Activated T-helper 2 cell treated with anti-CD3 and anti-CD28 coated beads, Interferon-gamma antibody, Interleukin-2, Interleukin-4, amounts not matched to agents 10 μg/mL and 5 μg/mL and 100 μg/mL, durations not matched to agents 14 hours and 24 hours and 36 hours (primary cell): ENCODE measurements around the gene EYA4. TPM values are rescaled to one million over a fixed set of nuclear protein-coding genes. Genes with fewer than 3 reads are reported as not detected.

Experiments used
- DNase-seq: peaks from one replicate; pipeline ENCODE4 v3.0.0; 2021; ENCODE audit warnings: low spot score
- H3K27ac Mint-ChIP-seq: one replicate; pipeline ENCODE4 v1.8.0; 2021; ENCODE audit warnings: mixed read lengths
- H3K27me3 Mint-ChIP-seq: one replicate; pipeline ENCODE4 v1.8.0; 2021; ENCODE audit warnings: low read depth, mixed read lengths
- H3K36me3 Mint-ChIP-seq: one replicate; pipeline ENCODE4 v1.8.0; 2021; ENCODE audit warnings: low read depth, mixed read lengths
- H3K4me1 Mint-ChIP-seq: one replicate; pipeline ENCODE4 v1.8.0; 2021; ENCODE audit warnings: low read depth, mixed read lengths
- H3K4me3 Mint-ChIP-seq: one replicate; pipeline ENCODE4 v1.8.0; 2021; ENCODE audit warnings: low read depth, mild to moderate bottlenecking, moderate library complexity, mixed read lengths
- H3K9me3 Mint-ChIP-seq: one replicate; pipeline ENCODE4 v1.8.0; 2021; ENCODE audit warnings: mixed read lengths
- intact Hi-C: fragments of 100-400 bp; cut with micrococcal nuclease; formaldehyde crosslinking; loops from one replicate; pipeline ENCODE4 v1.15.1; 2023
- total RNA-seq: library from RNA; stranded (reverse); gene quantifications from 2 replicates; pipeline ENCODE4 v1.2.3, GENCODE V29; 2022

EYA4 gene
- total RNA-seq, 1 donor from 2014 or later: not detected

DNA sequence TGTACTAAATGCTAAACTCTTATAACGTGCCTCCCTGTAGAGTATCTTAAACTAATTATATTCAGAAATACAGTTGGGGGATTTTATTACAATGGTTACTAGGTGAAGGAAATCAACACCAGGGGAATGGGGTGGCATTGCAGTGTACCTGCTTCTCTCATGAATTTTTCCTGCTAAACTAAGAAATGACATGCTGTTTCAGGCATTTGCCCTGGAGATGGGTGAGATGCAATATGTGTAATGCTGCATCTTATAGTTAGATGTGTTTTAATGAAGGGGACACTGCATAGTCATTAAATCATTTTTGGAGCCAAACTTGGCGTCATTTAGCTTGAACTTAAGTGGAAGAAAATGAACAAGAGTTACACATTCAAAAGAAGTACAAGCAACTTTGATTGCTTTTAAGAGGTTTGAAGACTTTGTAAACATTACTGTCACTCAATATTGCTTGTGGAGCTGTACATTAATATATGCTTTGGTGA, 4.3 kb downstream of the EYA4 start:
- H3K27ac Mint-ChIP-seq: no peak overlapping the region
- no peaks in the 10 kb centered on the region for H3K36me3 Mint-ChIP-seq
- no peak overlapping the region for H3K4me3 Mint-ChIP-seq
- H3K4me1 Mint-ChIP-seq: peaks cover 2% of the 10 kb centered on the region
- DNase-seq: no peak
- H3K9me3 Mint-ChIP-seq: no peaks in the 10 kb centered on the region
- H3K27me3 Mint-ChIP-seq: peaks cover 47% of the 10 kb centered on the region
- intact Hi-C loops: loop anchor here (10.0 kb wide), 1 partner anchor 609 kb away; no protein-coding TSS in a partner anchor

DNA sequence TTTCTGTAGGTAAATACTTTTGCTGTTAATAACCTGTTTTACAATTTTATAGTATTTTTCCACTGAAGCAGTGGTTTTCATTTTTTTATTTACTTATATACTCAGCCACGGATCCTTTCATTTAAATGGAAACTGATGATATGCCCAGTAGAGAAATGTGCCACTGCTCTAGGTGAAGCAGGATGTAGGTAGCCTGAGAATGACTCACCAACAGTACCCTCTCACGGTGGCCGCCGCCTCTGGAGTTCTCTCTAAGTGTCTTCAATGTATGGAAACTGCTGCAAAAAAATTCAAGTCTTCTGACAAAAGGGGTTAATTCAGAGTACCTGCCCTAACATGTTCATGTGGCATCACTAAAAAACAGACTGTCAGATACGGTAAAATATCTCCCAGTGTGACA, 6.4 kb downstream of the EYA4 start:
- Mint-ChIP-seq H3K36me3 (no peaks in the 10 kb centered on the region), H3K27me3 (peaks cover 32% of the 10 kb centered on the region), H3K4me1 (peaks cover 2% of the 10 kb centered on the region), H3K4me3 (no peak overlapping the region), H3K27ac (no peak overlapping the region), H3K9me3 (no peaks in the 10 kb centered on the region)
- DNase-seq: no peak
- intact Hi-C loops: loop anchor here (10.0 kb wide), 1 partner anchor 607 kb away; no protein-coding TSS in a partner anchor

DNA sequence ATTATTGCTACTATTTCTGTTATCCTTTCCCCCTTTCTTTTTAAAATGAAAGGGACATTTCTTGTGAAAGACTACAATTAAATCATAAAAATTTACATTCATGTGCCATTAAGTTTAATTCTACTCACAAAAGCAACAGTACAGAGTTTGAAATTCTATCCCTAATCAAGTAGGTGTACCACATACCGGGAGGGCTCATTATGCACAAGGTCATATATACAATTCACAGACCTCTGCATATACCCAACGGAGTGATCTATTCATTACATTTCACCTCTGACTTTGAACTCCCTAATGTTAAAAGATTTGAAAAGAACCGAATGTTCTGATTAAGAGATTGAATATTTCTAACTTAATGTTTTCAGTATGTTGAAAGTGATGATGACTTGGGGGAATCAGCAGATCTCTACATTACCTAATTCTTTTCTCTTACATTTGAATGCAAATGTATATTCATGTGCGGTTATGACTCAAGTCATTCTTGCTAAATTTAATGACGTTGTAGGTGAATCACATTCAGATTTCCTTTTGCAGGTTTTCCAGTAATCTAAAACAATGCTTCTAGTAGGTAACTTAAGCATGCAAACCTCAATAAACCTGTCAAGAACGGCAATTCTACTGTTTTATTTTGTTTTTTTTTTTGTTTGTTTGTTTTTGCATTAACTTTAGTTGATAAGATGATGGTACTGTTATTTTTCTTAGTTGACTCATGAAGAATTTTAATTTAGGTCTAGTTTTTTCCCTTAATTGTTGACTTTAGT, 7.3 kb downstream of the EYA4 start:
- H3K4me3 Mint-ChIP-seq: no peak overlapping the region
- DNase-seq: no peak
- no peaks in the 10 kb centered on the region for H3K4me1 Mint-ChIP-seq
- H3K27ac Mint-ChIP-seq: no peak overlapping the region
- H3K36me3 Mint-ChIP-seq: no peaks in the 10 kb centered on the region
- H3K27me3 Mint-ChIP-seq: peaks cover 26% of the 10 kb centered on the region
- H3K9me3 Mint-ChIP-seq: no peaks in the 10 kb centered on the region
- intact Hi-C loops: loop anchor here (10.0 kb wide), 1 partner anchor 606 kb away; no protein-coding TSS in a partner anchor

GRCh38 chr6:133251688-133252087, 10.5 kb downstream of the EYA4 start:
- Mint-ChIP-seq H3K36me3 (no peaks in the 10 kb centered on the region), H3K4me1 (no peaks in the 10 kb centered on the region), H3K9me3 (no peaks in the 10 kb centered on the region), H3K27me3 (peaks cover 9% of the 10 kb centered on the region), H3K4me3 (no peak overlapping the region), H3K27ac (no peak overlapping the region)
- DNase-seq: no peak
- intact Hi-C loops: no loop called here

DNA sequence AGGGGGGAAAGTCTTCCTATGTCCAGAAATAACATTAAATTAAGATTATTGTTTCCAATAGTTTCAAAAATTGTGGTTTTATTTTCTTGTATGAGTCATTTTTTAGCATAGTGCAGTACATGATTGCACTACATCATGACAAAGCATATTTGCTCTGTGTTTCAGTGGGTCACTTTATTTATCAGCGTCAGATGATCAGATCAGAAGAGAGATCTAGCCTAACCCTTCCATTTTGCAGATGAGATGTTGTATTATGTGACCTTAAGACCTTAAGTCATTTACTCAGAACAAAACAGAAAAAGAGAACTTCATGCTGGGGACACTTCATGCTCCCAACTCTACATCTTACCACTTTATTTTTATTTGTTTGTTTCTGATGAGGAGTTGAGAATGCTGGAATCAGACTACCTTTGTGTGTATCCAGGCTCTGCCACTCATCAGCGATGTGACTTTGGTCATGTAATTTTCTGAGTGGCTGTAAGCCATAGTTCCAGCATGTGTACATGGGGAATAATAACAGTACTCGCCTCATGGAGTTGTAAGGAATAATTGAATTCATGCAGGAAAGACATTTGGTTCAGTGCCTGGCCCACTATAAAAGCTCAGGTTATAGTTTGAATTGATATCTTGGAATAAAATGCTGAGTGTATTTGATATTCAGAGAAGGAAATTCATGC, 13.5 kb downstream of the EYA4 start:
- DNase-seq: no peak
- no peak overlapping the region for H3K27ac Mint-ChIP-seq
- no peaks in the 10 kb centered on the region for H3K4me1 Mint-ChIP-seq
- H3K9me3 Mint-ChIP-seq: no peaks in the 10 kb centered on the region
- H3K27me3 Mint-ChIP-seq: peaks cover 4% of the 10 kb centered on the region
- no peaks in the 10 kb centered on the region for H3K36me3 Mint-ChIP-seq
- H3K4me3 Mint-ChIP-seq: no peak overlapping the region
- intact Hi-C loops: no loop called here

DNA sequence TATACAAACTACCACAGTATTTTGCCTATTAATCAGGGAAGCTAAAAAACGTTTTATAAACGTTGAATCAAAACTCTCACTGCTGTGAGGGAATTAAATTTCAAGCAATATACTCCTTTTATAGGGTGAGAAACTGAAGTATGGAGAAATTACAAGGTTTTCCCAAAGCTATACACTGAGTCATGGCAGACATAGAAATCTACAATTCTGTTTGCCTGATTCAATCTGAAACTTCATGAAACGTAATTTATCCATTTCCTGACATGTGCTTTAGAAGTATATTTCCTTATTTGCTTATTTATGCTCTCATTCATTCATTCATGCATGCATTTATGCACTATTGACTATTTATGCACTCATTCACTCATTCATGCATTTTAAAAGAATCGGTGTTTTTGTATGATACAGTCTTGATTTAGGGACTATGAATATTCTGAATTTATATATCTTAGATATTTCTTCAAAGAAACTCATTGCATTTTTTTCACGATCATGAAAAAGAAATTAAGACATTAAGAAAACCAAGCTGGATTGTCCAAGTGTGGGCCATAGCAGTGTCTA, 16.5 kb downstream of the EYA4 start:
- intact Hi-C loops: no loop called here
- H3K9me3 Mint-ChIP-seq: no peaks in the 10 kb centered on the region
- no peak overlapping the region for H3K4me3 Mint-ChIP-seq
- no peaks in the 10 kb centered on the region for H3K36me3 Mint-ChIP-seq
- no peak for DNase-seq
- no peak overlapping the region for H3K27ac Mint-ChIP-seq
- H3K4me1 Mint-ChIP-seq: no peaks in the 10 kb centered on the region
- H3K27me3 Mint-ChIP-seq: peaks cover 4% of the 10 kb centered on the region

DNA sequence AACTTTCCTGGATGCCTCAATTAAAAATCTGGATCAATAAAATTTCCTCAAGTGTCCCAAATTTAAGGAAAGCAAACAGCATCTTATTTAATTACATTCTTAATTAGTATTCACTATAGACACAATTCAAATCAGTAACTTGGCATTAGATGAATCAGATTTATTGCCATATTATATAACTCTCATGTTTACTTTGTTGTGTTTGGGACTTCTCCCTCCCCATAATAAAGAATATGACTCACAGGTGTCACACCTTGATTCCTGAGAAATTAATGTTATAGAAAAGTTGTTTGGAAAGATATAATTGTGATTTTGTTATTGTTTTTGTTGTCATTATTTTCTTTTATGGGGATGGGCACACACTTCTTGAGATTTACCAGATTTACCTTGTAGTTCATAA, 18.4 kb downstream of the EYA4 start:
- Mint-ChIP-seq H3K4me3 (no peak overlapping the region), H3K4me1 (no peaks in the 10 kb centered on the region), H3K9me3 (no peaks in the 10 kb centered on the region), H3K27me3 (peaks cover under 1% of the 10 kb centered on the region), H3K27ac (no peak overlapping the region), H3K36me3 (no peaks in the 10 kb centered on the region)
- intact Hi-C loops: no loop called here
- no peak for DNase-seq

GRCh38 chr6:133262804-133263203, 21.6 kb downstream of the EYA4 start:
- Mint-ChIP-seq H3K36me3 (no peaks in the 10 kb centered on the region), H3K27me3 (no peaks in the 10 kb centered on the region), H3K27ac (no peak overlapping the region), H3K4me1 (no peaks in the 10 kb centered on the region), H3K9me3 (no peaks in the 10 kb centered on the region), H3K4me3 (no peak overlapping the region)
- no peak for DNase-seq
- intact Hi-C loops: no loop called here

- H3K27ac Mint-ChIP-seq: no peak overlapping the region
- H3K4me3 Mint-ChIP-seq: no peak overlapping the region
- no peaks in the 10 kb centered on the region for H3K9me3 Mint-ChIP-seq
- no peaks in the 10 kb centered on the region for H3K27me3 Mint-ChIP-seq
- no peaks in the 10 kb centered on the region for H3K4me1 Mint-ChIP-seq
- DNase-seq: no peak
- H3K36me3 Mint-ChIP-seq: no peaks in the 10 kb centered on the region
- intact Hi-C loops: no loop called here
Observed at GRCh38 chr6:133265066-133265465, 23.9 kb downstream of the EYA4 start.

GRCh38 chr6:133266186-133266585, 25.0 kb downstream of the EYA4 start:
- intact Hi-C loops: no loop called here

GRCh38 chr6:133268621-133269020, 27.5 kb downstream of the EYA4 start:
- no peak overlapping the region for H3K4me3 Mint-ChIP-seq

More at GRCh38 chr6:133266186-133266585, 25.0 kb downstream of the EYA4 start:
- H3K4me1 Mint-ChIP-seq: no peaks in the 10 kb centered on the region
- H3K9me3 Mint-ChIP-seq: no peaks in the 10 kb centered on the region
- no peak overlapping the region for H3K27ac Mint-ChIP-seq
- no peak overlapping the region for H3K4me3 Mint-ChIP-seq
- H3K36me3 Mint-ChIP-seq: no peaks in the 10 kb centered on the region
- DNase-seq: no peak
- H3K27me3 Mint-ChIP-seq: no peaks in the 10 kb centered on the region

GRCh38 chr6:133274813-133275212, 33.7 kb downstream of the EYA4 start:
- Mint-ChIP-seq H3K4me3 (no peak overlapping the region), H3K9me3 (no peaks in the 10 kb centered on the region), H3K27me3 (no peaks in the 10 kb centered on the region), H3K27ac (no peak overlapping the region), H3K36me3 (no peaks in the 10 kb centered on the region), H3K4me1 (no peaks in the 10 kb centered on the region)
- intact Hi-C loops: no loop called here
- no peak for DNase-seq

More at GRCh38 chr6:133268621-133269020, 27.5 kb downstream of the EYA4 start:
- Mint-ChIP-seq H3K36me3 (no peaks in the 10 kb centered on the region), H3K27me3 (no peaks in the 10 kb centered on the region), H3K4me1 (no peaks in the 10 kb centered on the region), H3K9me3 (no peaks in the 10 kb centered on the region), H3K27ac (no peak overlapping the region)
- no peak for DNase-seq
- intact Hi-C loops: no loop called here

GRCh38 chr6:133275213-133275612, 34.1 kb downstream of the EYA4 start:
- intact Hi-C loops: no loop called here
- H3K9me3 Mint-ChIP-seq: no peaks in the 10 kb centered on the region
- H3K4me1 Mint-ChIP-seq: no peaks in the 10 kb centered on the region
- no peaks in the 10 kb centered on the region for H3K36me3 Mint-ChIP-seq
- no peak for DNase-seq
- no peaks in the 10 kb centered on the region for H3K27me3 Mint-ChIP-seq
- no peak overlapping the region for H3K27ac Mint-ChIP-seq
- no peak overlapping the region for H3K4me3 Mint-ChIP-seq
